H9 (cell line): Measurements from ENCODE around the gene NOTUM. TPM values are rescaled to one million over a fixed set of nuclear protein-coding genes. Genes with fewer than 3 reads are reported as not detected.

ENCODE experiments used
- DNase-seq: peaks from one replicate; pipeline ENCODE4 v3.0.0-alpha.2; 2017
- H2AFZ ChIP-seq: one replicate; pipeline ENCODE4 v1.6.1; 2013; ENCODE audit warnings: mild to moderate bottlenecking, low read length, control low read depth, moderate library complexity
- H2AK5ac ChIP-seq: 2 replicates; pipeline ENCODE4 v1.6.1; 2013; ENCODE audit warnings: low read length, control low read depth, mixed read lengths; ENCODE audit not compliant: insufficient read length
- H2BK120ac ChIP-seq: one replicate; pipeline ENCODE4 v1.6.1; 2013; ENCODE audit warnings: low read depth, mild to moderate bottlenecking, low read length, control low read depth, inconsistent platforms; ENCODE audit not compliant: poor library complexity, severe bottlenecking
- H2BK12ac ChIP-seq: 2 replicates; pipeline ENCODE4 v1.6.1; 2013; ENCODE audit warnings: low read length, control low read depth, mixed read lengths, low read depth; ENCODE audit not compliant: insufficient read length
- H2BK15ac ChIP-seq: 2 replicates; pipeline ENCODE4 v1.6.1; 2013; ENCODE audit warnings: low read depth, low read length, control low read depth
- H2BK20ac ChIP-seq: one replicate; pipeline ENCODE4 v1.6.1; 2013; ENCODE audit warnings: low read depth, mild to moderate bottlenecking, low read length, control low read depth, inconsistent platforms; ENCODE audit not compliant: poor library complexity, severe bottlenecking
- H2BK5ac ChIP-seq: 2 replicates; pipeline ENCODE4 v1.6.1; 2013; ENCODE audit warnings: low read length, control low read depth, mixed read lengths; ENCODE audit not compliant: insufficient read length
- H3K14ac ChIP-seq: 2 replicates; pipeline ENCODE4 v1.6.1; 2013; ENCODE audit warnings: low read length, control low read depth; ENCODE audit not compliant: insufficient read depth
- H3K18ac ChIP-seq: 2 replicates; pipeline ENCODE4 v1.6.1; 2013; ENCODE audit warnings: low read depth, mild to moderate bottlenecking, mixed read lengths, low read length, control low read depth; ENCODE audit not compliant: insufficient read length
- H3K23ac ChIP-seq: 2 replicates; pipeline ENCODE4 v1.6.1; 2013; ENCODE audit warnings: low read length, control low read depth, mixed read lengths, low read depth; ENCODE audit not compliant: insufficient read length
- H3K23me2 ChIP-seq: 2 replicates; pipeline ENCODE4 v1.6.1; 2013; ENCODE audit warnings: low read depth, mild to moderate bottlenecking, mixed read lengths, low read length, control low read depth; ENCODE audit not compliant: insufficient read length, poor library complexity, severe bottlenecking
- H3K27ac ChIP-seq: 2 replicates; pipeline ENCODE4 v1.5.1; 2013; ENCODE audit warnings: low read length, control low read depth, mixed read lengths, low read depth; ENCODE audit not compliant: insufficient read length
- H3K27me3 ChIP-seq: 2 replicates; pipeline ENCODE4 v1.6.1; 2013; ENCODE audit warnings: low read length, control low read depth, inconsistent platforms; ENCODE audit not compliant: insufficient read depth
- H3K4ac ChIP-seq: 2 replicates; pipeline ENCODE4 v1.6.1; 2013; ENCODE audit warnings: low read depth, mild to moderate bottlenecking, control low read depth, inconsistent platforms, low read length, moderate library complexity
- H3K4me1 ChIP-seq: 2 replicates; pipeline ENCODE4 v1.6.1; 2013; ENCODE audit warnings: low read length, control low read depth, inconsistent platforms; ENCODE audit not compliant: insufficient read depth
- H3K4me2 ChIP-seq: 2 replicates; pipeline ENCODE4 v1.6.1; 2013; ENCODE audit warnings: low read length, control low read depth, mixed read lengths; ENCODE audit not compliant: insufficient read length, insufficient read depth
- H3K56ac ChIP-seq: 2 replicates; pipeline ENCODE4 v1.6.1; 2013; ENCODE audit warnings: low read depth, mild to moderate bottlenecking, mixed read lengths, low read length, control low read depth; ENCODE audit not compliant: insufficient read length
- H3K79me1 ChIP-seq: 2 replicates; pipeline ENCODE4 v1.6.1; 2013; ENCODE audit warnings: low read depth, mild to moderate bottlenecking, moderate library complexity, low read length, control low read depth, inconsistent platforms; ENCODE audit not compliant: insufficient read depth, poor library complexity, severe bottlenecking
- H3K79me2 ChIP-seq: 2 replicates; pipeline ENCODE4 v1.6.1; 2013; ENCODE audit warnings: low read length, control low read depth, inconsistent platforms; ENCODE audit not compliant: insufficient read depth
- H3K9ac ChIP-seq: 2 replicates; pipeline ENCODE4 v1.6.1; 2013; ENCODE audit warnings: low read length, control low read depth, mixed read lengths; ENCODE audit not compliant: insufficient read length; ENCODE audit errors: extremely low read depth
- H3K9me3 ChIP-seq: one replicate; pipeline ENCODE4 v1.6.1; 2013; ENCODE audit warnings: low read depth, low read length, inconsistent platforms; ENCODE audit not compliant: control insufficient read depth
- H3T11ph ChIP-seq: one replicate; pipeline ENCODE4 v1.6.1; 2013; ENCODE audit warnings: mild to moderate bottlenecking, low read length, control low read depth, inconsistent platforms
- H4K20me1 ChIP-seq: one replicate; pipeline ENCODE4 v1.6.1; 2013; ENCODE audit not compliant: control insufficient read depth, insufficient read length, insufficient read depth
- H4K5ac ChIP-seq: 2 replicates; pipeline ENCODE4 v1.6.1; 2013; ENCODE audit warnings: low read depth, mild to moderate bottlenecking, mixed read lengths, low read length, control low read depth; ENCODE audit not compliant: insufficient read length
- H4K8ac ChIP-seq: replicated peaks from 2 replicates; pipeline ENCODE4 v1.6.1; 2013; ENCODE audit warnings: low read length, control low read depth, mixed read lengths, low read depth; ENCODE audit not compliant: insufficient read length
- H4K91ac ChIP-seq: 2 replicates; pipeline ENCODE4 v1.6.1; 2013; ENCODE audit warnings: low read depth, mild to moderate bottlenecking, moderate library complexity, mixed read lengths, low read length, control low read depth; ENCODE audit not compliant: insufficient read length
- H3K27ac Mint-ChIP-seq, 3 experiments: 2 replicates in 2 of 3; 3 replicates in 1 of 3; pipeline ENCODE4 v1.8.0; 2020 to 2021; ENCODE audit warnings: mixed read lengths in 3 of 3, mild to moderate bottlenecking in 1 of 3, moderate library complexity in 1 of 3
- H3K27me3 Mint-ChIP-seq: 2 replicates; pipeline ENCODE4 v1.8.0; 2021; ENCODE audit warnings: low read depth, mild to moderate bottlenecking, moderate library complexity, mixed read lengths
- H3K36me3 Mint-ChIP-seq, 3 experiments: 2 replicates in 2 of 3; 3 replicates in 1 of 3; pipeline ENCODE4 v1.8.0; 2020 to 2021; ENCODE audit warnings: low read depth in 3 of 3, mixed read lengths in 3 of 3; ENCODE audit not compliant: insufficient read depth in 1 of 3
- H3K4me1 Mint-ChIP-seq, 2 experiments: 2 replicates each; pipeline ENCODE4 v1.8.0; 2020; ENCODE audit warnings: mixed read lengths in 2 of 2
- H3K4me3 Mint-ChIP-seq, 2 experiments: 2 replicates in 1 of 2; 3 replicates in 1 of 2; pipeline ENCODE4 v1.8.0; 2020 to 2021; ENCODE audit warnings: mild to moderate bottlenecking in 2 of 2, mixed read lengths in 2 of 2, moderate library complexity in 1 of 2
- H3K9me3 Mint-ChIP-seq, 2 experiments: 2 replicates in 1 of 2; 3 replicates in 1 of 2; pipeline ENCODE4 v1.8.0; 2020; ENCODE audit warnings: mild to moderate bottlenecking in 2 of 2, mixed read lengths in 2 of 2, moderate library complexity in 1 of 2
- CTCF ChIP-seq: fragments of 200-600 bp; sonication (generic); conservative IDR thresholded peaks from 3 replicates; pipeline ENCODE4 v1.8.0; 2021; ENCODE audit warnings: antibody characterized with exemption, mild to moderate bottlenecking
- WGBS: extraction: QIAGEN DNeasy Blood & Tissue Kit; methylation state at CpG from one replicate; pipeline ENCODE4 v1.1.7; 2013; ENCODE audit warnings: missing lambda C conversion rate, low lambda C conversion rate, mixed read lengths; ENCODE audit not compliant: insufficient read length; ENCODE audit errors: extremely low coverage; 5-methylcytosine and 5-hydroxymethylcytosine counted together
- total RNA-seq: library from RNA; stranded (reverse); gene quantifications from 2 replicates; pipeline ENCODE4 v1.2.1, GENCODE V29; 2021

Gene NOTUM
- total RNA-seq, 1 experiment from 2014 or later = 2.1 TPM

GRCh38 chr17:81956607-81957589 is 4.1 kb downstream of the NOTUM start:
- Histone ChIP-seq H3K4ac (no peak overlapping the region), H2BK12ac (no peak overlapping the region), H4K5ac (no peak overlapping the region), H3T11ph (no peak overlapping the region), H3K14ac (no peak overlapping the region; the same call in 1 of the 2 replicates), H2BK5ac (no peak overlapping the region), H3K23ac (no peak overlapping the region), H3K27me3 (peaks cover 25% of the 10 kb centered on the region; the same call in 1 of the 2 replicates), H4K8ac (no peak overlapping the region), H3K56ac (no peak overlapping the region), H3K23me2 (peaks cover 3% of the 10 kb centered on the region), H3K4me2 (no peak overlapping the region), H3K9me3 (no peaks in the 10 kb centered on the region), H3K18ac (no peak overlapping the region), H3K9ac (no peak overlapping the region), H2BK15ac (no peak overlapping the region), H2BK120ac (no peak overlapping the region), H3K4me1 (no peaks in the 10 kb centered on the region), H4K91ac (no peak overlapping the region), H3K79me2 (no peaks in the 10 kb centered on the region), H2BK20ac (no peak overlapping the region), H3K27ac (no peak overlapping the region), H2AFZ (no peak overlapping the region), H3K79me1 (no peaks in the 10 kb centered on the region), H2AK5ac (no peak overlapping the region), H4K20me1 (no peaks in the 10 kb centered on the region)
- no peak for TF ChIP-seq CTCF
- Mint-ChIP-seq H3K27me3 (peaks cover 57% of the 10 kb centered on the region), H3K9me3 (peaks cover 0 to 4% of the 10 kb centered on the region in 2 experiments; a peak in 1 of 5 replicates), H3K4me3 (no peak overlapping the region), H3K36me3 (no peaks in the 10 kb centered on the region; a peak in 1 of 7 replicates), H3K27ac (no peak overlapping the region), H3K4me1 (peaks cover 0 to 5% of the 10 kb centered on the region in 2 experiments; a peak in 1 of 4 replicates)
- DNase-seq = no peak
- no CpG with 5 or more reads among the region's 45 CpGs for WGBS
